ENCODE data around the gene CXCR5. TPM values are rescaled to one million over a fixed set of nuclear protein-coding genes. Genes with fewer than 3 reads are reported as not detected.

Gene CXCR5
- total RNA-seq, 3 donors from 2014 or later = 0.12 to 0.23 TPM; not detected in 1

DNA sequence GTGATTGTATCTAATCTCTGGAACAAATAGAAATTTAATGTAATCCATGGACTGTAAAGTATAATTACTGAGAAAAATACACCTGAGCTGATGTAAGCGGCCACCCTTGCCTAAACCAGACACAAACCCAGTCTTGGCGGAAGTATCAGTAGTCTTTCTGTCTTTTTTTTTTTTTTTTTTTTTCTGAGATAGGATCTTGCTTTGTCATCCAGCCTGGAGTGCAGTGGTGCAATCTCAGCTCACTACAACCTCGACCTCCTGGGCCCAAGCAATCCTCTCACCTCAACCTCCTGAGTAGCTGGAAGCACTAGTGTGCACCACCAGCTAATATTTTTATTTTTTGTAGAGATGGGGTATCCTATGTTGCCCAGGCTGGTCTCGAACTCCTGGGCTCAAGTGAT lies 5.5 kb upstream of the CXCR5 start:
- H3K9me3 ChIP-seq = no peaks in the 10 kb centered on the region
- ATAC-seq (no peak), DNase-seq (no peak)
- intact Hi-C loops (cut with DNase I, micrococcal nuclease) = no loop called here
- no peak for TF ChIP-seq CTCF (IDR thresholded peaks at IDR 0.05)
- H3K36me3 ChIP-seq (ENCODE audit: low read depth) = no peaks in the 10 kb centered on the region
- no peaks in the 10 kb centered on the region for H3K4me1 ChIP-seq (ENCODE audit: low read depth)
- H3K4me3 ChIP-seq = no peak overlapping the region

DNA sequence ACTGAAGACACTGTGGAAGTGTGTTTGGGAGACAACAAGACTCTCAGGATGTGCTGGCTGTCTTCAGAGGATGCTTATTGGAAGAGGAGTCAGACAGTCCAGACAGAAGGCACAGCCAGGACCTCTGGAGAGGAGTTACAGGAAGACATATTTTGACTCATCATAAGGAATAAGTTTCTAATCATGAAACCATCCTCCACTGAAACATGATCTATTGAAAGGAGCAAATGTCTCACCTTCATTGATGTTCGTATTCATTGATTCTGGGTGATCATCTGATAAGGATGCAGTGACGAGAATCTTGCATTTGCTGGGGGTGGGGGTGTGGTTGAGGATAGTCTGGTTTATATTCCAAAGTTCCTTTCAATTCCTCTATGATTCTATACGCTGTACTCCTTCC lies 2.5 kb upstream of the CXCR5 start:
- DNase-seq (no peak), ATAC-seq (no peak)
- Histone ChIP-seq H3K4me1 (ENCODE audit: low read depth) (no peaks in the 10 kb centered on the region), H3K4me3 (no peak overlapping the region), H3K36me3 (ENCODE audit: low read depth) (no peaks in the 10 kb centered on the region), H3K9me3 (no peaks in the 10 kb centered on the region)
- no peak for TF ChIP-seq CTCF (IDR thresholded peaks at IDR 0.05)
- intact Hi-C loops (cut with DNase I, micrococcal nuclease) = no loop called here

DNA sequence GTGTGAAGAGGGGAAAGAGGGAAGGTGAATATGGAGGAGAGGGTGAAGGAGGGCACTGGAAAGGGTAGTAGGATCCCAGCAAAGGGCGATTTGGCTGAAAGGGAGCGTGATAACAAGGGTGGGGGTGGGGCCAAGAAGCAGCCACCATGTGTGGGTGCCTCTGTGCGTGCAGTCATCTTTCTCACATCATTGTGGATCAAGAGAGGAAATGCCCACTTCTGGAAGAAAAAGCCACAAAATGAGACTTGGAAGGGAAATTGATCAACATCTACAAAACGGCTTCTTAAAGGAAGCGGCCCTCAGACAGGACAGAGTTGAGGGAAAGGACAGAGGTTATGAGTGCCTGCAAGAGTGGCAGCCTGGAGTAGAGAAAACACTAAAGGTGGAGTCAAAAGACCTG lies 1.2 kb upstream of the CXCR5 start:
- no peak overlapping the region for H3K4me3 ChIP-seq
- DNase-seq (no peak), ATAC-seq (no peak)
- H3K9me3 ChIP-seq = no peaks in the 10 kb centered on the region
- TF ChIP-seq CTCF (IDR thresholded peaks at IDR 0.05) = no peak
- intact Hi-C loops (cut with DNase I, micrococcal nuclease) = no loop called here
- no peaks in the 10 kb centered on the region for H3K4me1 ChIP-seq (ENCODE audit: low read depth)
- H3K36me3 ChIP-seq (ENCODE audit: low read depth) = no peaks in the 10 kb centered on the region

- Histone ChIP-seq H3K4me1 (ENCODE audit: low read depth) (peaks cover 3% of the 10 kb centered on the region), H3K4me3 (no peak overlapping the region), H3K36me3 (ENCODE audit: low read depth) (no peaks in the 10 kb centered on the region), H3K9me3 (no peaks in the 10 kb centered on the region)
- TF ChIP-seq CTCF (IDR thresholded peaks at IDR 0.05) = no peak
- DNase-seq (no peak), ATAC-seq (no peak)
- intact Hi-C loops (cut with DNase I, micrococcal nuclease) = no loop called here
Observed at GRCh38 chr11:118883004-118883367, 706 bp upstream of the CXCR5 start.

DNA sequence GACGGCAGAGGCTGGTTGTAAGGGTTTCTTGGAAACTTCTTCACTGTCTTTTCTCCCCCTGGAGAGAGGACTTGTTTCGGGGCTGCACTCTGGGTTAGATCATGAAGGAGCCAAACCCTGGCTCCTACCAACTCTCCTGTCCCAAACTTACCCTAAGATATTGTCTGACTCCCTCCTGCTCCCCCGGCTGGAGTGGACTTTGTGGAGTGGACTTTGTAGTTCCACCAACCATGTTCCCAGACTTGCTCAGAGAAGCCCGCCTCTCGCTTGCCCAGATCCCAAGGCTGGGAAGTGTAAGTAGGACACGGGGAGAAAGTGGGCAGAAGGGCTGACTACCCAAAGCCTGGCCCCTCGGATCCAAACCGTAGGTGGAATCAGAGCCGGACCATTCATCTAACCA lies 1.2 kb downstream of the CXCR5 start:
- DNase-seq (no peak), ATAC-seq (no peak)
- no peaks in the 10 kb centered on the region for H3K9me3 ChIP-seq
- intact Hi-C loops (cut with DNase I, micrococcal nuclease) = no loop called here
- peaks cover 3% of the 10 kb centered on the region for H3K4me1 ChIP-seq (ENCODE audit: low read depth)
- no peak for TF ChIP-seq CTCF (IDR thresholded peaks at IDR 0.05)
- H3K4me3 ChIP-seq = no peak overlapping the region
- no peaks in the 10 kb centered on the region for H3K36me3 ChIP-seq (ENCODE audit: low read depth)

- intact Hi-C loops (cut with DNase I, micrococcal nuclease) = no loop called here
- ATAC-seq = no peak
- H3K4me1 ChIP-seq (ENCODE audit: low read depth) = peaks cover 3% of the 10 kb centered on the region
Observed at GRCh38 chr11:118885319-118885718, 1.6 kb downstream of the CXCR5 start.

More at GRCh38 chr11:118885319-118885718, 1.6 kb downstream of the CXCR5 start:
- Histone ChIP-seq H3K4me3 (no peak overlapping the region), H3K9me3 (no peaks in the 10 kb centered on the region), H3K36me3 (ENCODE audit: low read depth) (no peaks in the 10 kb centered on the region)
- DNase-seq = no peak
- no peak for TF ChIP-seq CTCF (IDR thresholded peaks at IDR 0.05)
